HG03135 (cell line): ENCODE results near the gene TSEN2.

ENCODE experiments used
- ATAC-seq: cut with Tn5 transposase; IDR thresholded peaks from one replicate; pipeline ENCODE4 v1.9.1; 2021; ENCODE audit warnings: mild to moderate bottlenecking, moderate library complexity; ENCODE audit not compliant: unreplicated experiment

The TSEN2 gene

DNA sequence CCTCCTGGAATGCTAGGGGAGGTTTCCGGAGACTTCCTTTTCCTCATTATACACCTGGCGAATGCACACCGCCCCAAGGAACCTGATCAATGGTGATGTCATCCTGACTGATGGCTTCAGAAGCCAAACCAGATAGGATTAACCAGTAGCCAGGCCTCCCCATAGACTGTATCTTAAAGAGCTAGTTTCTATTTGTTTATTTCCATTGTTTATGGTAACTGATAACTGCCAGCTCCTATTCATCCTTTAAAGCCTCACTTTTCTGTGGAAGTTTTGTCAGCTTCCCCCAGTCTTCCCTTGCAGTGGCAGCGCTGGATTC lies 61.2 kb downstream of the TSEN2 start, which contains the start of gene MKRN2OS:
Gene MKRN2OS, minus strand, starts transcription at position 27 of the 319 bp plus-strand sequence. CDS start 35 bp downstream, outside the sequence.
- no peak for ATAC-seq

DNA sequence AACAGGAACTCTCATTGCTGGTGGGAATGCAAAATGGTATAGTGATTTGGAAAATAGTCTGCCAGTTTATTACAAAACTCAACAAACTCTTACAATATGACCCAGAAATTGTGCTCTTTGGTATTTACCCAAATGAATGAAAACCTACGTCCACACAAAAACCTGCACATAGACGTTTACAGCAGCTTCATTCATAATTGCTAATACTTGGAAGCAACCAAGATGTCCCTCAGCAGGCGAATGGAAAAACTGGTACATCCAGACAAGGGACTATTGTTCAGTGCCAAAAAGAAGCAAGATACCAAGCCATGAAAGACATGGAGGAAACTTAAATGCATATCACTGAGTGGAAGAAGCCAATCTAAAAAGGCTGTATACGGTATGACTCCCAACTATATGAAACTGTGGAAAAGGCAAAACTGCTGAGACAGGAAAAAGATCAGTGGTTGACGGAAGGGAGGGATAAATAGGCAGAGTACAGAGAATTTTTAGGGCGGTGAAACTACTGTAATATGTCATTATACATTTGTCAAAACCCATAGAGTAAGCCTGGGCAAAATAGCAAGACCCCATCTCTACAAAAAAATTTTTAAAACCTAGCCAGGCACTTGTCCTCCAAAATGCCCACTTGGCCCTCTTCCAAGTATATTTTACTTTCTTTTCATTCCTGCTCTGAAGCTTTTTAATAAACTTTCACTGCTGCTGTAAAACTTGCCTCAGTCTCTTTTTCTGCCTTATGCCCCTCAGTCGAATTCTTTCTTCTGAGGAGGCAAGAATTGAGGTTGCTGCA lies 65.9 kb downstream of the TSEN2 start:
- ATAC-seq = no peak

DNA sequence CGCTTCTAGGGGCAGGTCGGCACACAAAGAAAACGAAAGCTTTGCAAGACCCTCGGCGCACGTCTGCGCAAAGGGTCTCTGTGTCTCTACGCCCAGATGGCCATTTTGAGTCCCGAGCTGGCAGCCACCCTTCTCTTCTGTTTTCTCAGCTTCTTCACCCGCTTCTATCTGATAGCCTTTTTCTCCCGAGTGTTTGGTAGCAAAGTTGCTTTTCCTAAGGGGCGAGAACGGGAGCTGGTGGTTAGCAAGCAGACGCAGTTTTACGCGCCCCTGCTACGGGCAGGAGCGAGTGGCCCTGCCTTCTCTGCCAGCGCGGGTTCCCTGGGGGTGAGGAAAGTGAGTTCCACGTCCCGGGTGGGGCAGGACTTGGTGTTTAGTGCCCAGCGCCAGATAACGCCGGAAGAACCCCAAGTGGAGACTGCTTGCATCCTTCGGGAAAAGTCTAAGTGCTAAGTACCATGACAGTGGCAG lies 69.7 kb downstream of the TSEN2 start:
- no peak for ATAC-seq

DNA sequence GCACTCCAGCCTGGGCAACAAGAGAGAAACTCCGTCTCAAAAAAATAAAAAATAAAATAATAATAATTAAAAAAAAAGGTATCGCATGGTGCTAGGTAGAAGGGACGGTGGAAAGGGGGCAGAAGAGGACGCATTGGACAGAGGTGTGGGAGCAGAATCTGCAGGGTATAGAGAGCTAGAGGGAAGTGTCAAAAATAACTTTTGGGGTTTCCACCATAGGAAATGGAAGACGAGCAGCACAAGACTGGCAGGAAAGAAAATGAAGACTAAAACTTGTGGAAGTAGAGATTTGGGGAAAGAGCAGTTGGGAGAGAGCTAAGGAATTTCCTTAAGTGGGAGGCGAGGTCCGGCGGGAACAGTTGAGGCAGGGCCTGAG lies 72.0 kb downstream of the TSEN2 start:
- ATAC-seq = peak; percentile 3

DNA sequence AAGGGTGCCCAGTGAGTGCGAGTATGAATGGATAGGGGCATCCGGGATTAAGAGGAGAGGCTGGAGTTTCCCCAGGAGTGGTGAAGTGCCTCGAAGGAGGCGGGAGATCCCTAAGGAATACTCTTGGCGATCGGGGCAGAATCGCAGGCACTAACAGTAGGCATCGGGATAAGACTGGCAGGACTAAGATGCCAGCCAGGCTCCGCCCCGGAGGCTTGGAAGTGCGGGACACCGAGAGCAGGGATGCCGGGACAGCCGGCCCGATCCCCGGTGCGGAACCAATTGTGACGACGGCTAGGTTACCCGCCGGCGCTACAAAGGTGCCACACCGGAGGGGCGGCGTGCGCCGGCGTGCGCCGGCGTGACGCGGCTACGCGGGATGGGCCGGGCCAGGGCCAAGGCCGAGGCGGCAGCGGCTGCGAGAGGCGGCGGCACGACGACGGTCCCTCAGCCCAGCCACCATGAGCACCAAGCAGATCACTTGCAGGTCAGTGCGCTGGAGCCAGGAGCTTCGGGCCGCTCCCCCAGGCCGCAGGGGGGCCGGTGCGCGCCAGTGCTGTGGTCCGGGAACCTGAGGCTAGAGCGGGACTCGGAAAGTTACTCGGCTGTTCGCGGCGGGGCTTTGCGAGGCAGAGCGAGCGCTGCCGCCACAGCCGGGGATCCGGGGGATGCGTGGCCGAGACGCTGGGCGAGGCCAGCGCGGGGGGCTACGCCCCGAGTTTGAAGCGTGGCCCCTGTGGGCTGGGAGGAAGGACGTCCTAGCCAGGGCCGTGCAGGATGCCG lies 72.6 kb downstream of the TSEN2 start, which contains the start of gene MKRN2:
Gene MKRN2, plus strand, starts transcription at position 398 of the 783 bp plus-strand sequence. Its CDS starts 64 bp downstream, at position 462.
- ATAC-seq = peak; percentile 85

DNA sequence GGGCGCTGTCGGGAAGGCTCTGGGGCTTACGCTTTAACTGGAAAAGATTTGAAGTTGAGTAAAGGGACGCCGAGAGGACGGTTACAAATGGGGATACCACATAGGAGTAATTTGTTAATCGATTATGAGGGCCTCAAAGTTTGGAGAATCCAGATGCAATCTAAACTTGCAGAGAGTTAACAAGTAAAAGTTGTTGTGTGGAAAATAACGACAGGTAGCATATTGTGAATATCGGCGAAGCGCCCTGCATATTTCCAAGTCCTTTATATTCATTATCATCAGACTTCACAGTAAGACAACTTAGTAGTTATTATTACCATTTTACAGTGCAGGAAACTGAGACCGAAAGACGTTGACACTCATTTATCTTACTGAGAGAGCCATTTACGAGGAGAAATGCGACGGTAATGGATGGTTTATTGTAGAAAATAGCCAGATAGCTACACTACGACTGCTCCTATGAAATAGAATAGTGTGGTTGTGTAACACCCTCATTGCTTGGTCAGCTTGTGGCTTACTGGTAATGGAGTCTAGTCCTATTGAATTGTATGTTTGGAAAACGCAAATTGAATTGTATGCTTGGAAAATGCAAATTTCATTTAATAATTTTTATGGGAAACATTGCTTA lies 73.3 kb downstream of the TSEN2 start:
- no peak for ATAC-seq

DNA sequence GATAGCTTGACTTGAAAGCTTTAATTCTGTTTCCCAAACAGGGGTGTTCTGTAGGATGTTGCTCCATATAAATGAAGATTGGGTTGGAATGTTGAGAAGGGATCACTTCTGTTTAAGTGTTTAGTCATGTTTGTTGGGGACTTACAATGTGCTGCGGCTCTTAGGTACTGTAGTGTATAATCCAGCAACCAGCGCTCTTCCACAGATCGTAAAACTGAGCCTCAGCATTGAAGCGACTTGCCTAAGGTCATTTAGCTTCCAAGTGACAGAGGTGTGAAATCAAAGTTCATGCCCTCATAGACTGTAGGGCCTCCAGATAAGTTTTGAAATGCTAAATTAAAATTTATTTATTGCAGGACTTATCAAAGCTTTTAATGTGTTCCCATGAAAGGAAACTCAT lies 74.4 kb downstream of the TSEN2 start:
- no peak for ATAC-seq

DNA sequence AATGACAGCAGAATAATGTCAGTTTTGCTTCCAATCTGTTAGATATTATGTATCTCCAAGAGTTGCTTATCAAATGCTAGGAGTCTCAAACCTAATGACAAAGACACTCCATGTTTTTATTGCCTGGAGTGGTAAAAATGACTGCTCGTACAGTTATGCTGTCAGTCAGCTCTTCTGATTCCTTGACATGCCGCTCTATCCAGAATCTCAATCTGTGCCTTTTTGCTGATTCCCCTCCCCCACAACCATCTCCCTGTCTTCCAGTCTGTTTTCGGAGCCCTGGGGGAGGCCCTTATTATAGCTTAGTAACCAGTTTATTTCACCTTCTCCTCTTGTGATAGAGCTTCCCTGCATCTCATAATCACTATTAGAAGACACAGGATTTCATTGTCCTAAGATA lies 75.2 kb downstream of the TSEN2 start:
- no peak for ATAC-seq

DNA sequence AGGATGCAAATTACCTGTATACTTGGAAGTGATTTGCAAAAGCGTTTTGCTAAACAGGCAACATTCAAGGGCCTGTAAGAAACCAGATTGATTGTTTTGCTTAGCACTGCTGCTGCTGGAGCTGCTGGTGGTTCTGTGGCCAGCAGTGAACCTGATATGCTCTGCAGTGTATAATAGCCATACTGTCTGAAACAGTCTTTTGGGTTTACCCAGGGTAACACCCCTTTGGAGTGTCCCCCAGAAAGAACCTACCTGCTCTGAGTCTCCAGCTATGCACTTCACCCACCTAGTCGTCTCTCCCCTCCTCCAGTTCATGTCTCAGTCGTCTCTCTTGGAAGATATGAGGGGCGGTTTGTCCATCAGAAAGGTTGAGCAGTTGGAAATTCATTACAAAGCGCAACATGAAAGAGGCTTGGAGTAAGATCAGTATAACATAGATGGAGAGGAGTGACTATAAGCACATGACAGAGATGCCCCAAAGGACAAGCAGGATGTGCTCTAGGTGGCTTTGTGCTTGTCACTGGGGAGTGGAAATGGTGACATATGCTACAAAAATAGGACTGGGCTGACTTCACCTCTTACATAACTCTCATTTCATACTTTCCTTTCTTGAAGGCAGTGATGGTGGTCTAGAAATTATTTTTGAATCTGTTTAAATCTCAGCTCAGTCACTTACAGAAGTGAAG lies 76.4 kb downstream of the TSEN2 start:
- ATAC-seq = no peak

DNA sequence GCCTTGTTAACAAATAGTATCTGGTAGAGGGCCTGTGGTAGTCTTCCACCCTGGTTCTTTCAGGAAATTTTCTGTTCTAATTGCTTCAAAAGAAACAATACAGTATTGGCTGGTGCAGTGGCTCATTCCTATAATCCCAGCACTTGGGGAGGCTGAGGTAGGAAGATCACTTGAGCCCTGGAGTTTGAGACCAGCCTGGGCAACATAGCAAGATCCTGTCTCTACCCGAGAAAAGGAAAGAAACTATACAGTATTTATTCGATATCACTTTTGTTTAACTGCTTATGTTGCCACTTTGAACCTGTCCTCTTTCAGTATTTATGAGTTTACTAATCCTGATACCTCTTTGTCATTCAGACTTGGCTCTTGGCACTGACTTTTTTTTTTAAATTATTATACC lies 77.1 kb downstream of the TSEN2 start:
- ATAC-seq = no peak

DNA sequence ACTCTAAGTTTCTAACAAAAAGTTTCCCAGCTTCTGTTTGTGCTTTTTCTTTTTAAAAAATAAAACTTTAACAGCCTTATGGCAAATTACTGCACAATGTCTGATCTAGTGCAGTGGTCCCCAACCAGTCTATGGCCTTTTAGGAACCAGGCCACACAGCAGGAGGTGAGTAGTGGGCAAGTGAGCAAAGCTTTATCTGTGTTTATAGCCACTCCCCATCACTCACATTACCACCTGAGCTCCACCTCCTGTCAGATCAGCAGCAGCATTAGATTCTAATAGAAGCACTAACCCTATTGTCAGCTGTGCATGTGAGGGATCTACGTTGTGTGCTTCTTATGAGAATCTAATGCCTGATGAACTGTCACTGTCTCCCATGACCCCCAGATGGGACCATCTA lies 78.2 kb downstream of the TSEN2 start:
- no peak for ATAC-seq

DNA sequence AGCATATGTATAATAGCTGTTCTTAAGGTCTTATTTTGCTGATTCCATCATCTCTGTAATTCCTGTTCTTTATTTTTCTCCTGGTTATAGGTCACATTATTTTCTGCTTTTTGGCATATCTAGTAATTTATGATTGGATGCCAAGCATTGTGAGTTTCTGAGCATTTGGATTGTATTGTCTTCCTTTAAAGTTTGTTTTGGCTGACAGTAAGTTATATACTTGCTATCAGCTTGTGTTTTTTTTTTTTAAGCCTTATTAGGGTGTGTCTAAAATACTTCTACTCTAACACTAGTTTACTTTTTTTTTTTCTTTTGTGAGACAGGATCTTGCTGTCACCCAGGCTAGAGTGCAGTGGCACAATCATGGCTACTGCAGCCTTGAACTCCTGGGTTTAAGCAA lies 82.7 kb downstream of the TSEN2 start:
- no peak for ATAC-seq

DNA sequence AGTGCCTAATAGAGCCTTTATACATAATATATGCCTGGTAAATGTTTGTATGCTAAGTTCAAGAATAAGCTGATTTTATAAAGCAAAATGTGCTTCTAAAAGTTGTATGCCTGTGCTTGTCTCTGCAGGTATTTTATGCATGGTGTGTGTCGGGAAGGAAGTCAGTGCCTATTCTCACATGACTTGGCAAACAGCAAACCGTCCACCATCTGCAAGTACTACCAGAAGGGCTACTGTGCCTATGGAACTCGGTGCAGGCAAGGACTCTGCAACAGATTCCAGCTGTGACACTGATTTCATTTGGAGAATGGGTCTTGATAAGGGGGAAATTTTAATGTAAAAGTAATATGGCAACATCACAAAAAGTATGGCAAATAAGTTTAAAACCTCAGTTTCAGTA lies 84.5 kb downstream of the TSEN2 start:
- ATAC-seq = no peak

DNA sequence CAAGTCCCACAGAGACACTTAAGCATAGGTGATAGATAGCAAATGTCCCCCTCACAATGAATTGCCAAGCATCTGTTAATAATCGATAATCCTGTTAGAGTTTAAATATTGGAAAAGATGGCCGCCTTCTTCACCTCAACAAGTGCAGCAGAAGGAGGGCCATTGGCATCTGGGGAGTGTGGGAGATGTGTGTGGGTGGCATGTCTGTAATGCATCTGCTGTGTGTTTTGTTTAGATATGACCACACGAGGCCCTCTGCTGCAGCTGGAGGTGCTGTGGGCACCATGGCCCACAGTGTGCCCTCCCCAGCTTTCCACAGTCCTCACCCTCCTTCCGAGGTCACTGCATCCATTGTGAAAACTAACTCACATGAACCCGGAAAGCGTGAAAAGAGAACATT lies 85.6 kb downstream of the TSEN2 start:
- ATAC-seq = no peak

DNA sequence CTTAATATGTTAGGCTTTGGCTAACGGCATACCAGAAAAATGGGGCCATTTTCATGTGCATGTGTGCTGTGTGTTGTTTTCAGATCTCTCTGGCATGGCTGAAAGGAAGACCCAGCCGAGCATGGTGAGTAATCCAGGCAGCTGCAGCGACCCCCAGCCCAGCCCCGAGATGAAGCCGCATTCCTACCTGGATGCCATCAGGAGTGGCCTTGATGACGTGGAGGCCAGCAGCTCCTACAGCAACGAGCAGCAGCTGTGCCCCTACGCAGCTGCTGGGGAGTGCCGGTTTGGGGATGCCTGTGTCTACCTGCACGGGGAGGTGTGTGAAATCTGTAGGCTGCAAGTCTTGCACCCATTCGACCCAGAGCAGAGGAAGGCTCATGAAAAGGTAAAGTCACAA lies 87.7 kb downstream of the TSEN2 start:
- ATAC-seq = no peak

DNA sequence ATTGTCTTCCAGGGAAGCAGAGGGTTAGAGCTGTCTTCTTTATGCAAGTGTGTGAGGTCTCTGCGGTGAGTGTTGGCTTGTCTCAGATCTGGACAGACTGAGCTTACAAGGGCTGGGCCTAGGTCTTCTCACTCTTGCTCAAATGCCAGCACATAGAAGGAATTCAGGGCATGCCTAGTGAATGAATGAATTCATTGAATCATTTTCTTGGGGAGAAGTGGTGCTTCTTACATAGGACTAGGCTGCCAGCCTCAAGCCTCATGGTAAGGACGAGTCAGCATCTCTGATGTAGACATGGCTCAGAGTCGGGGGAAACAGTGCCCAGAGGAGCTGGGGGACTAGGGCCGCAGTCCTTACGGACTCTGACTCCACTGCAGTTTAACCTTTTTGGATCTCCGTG lies 89.9 kb downstream of the TSEN2 start:
- ATAC-seq = no peak

DNA sequence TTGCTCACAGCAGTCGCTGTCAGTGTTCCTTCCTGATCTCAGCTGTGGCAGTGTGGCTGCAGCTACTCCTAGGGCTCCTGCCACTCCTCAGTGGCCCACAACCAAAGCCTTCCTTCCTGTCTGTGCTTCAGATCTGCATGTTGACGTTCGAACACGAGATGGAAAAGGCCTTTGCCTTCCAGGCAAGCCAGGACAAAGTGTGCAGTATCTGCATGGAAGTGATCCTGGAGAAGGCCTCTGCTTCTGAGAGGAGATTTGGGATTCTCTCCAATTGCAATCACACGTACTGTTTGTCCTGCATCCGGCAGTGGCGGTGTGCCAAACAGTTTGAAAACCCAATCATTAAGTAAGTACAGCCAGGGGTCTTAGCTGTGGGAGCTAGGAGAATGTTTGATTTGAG lies 90.4 kb downstream of the TSEN2 start:
- ATAC-seq = no peak

DNA sequence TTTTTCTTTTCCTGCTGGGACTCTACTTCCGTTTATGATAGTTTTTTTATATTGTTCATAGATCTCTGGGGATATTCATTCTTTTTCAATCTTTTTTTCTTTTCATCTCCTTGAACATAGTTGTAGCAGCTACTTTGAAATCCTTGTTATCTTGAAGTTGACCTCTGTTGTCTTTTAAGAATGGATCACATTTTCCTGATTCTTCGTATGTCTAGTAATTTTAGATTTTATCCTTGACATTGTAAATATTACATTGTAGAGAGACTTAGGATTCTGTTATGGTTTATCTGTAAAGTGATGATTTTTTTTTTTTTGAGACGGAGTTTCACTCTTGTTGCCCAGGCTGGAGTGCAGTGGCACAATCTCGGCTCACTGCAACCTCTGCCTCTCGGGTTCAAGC lies 93.1 kb downstream of the TSEN2 start:
- ATAC-seq = no peak

DNA sequence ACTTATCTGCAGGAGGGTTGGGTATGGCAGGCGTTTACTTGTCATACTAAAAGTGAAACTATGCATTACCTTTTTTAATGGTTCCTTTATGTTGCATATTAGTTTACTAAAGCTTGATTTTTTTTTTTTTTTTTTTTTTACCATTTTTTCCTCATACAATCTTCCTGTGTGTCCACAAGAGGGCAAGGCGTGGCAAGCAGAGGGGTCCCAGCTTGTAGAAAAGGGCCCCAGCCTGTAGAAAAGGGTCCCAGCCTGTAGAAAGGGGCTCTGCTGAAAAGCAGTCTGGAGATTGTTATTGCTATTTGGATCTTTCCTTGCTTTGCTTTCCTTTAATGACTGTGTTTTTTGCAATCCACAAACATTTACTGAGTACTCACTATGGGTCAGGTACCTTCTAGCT lies 94.5 kb downstream of the TSEN2 start:
- no peak for ATAC-seq

DNA sequence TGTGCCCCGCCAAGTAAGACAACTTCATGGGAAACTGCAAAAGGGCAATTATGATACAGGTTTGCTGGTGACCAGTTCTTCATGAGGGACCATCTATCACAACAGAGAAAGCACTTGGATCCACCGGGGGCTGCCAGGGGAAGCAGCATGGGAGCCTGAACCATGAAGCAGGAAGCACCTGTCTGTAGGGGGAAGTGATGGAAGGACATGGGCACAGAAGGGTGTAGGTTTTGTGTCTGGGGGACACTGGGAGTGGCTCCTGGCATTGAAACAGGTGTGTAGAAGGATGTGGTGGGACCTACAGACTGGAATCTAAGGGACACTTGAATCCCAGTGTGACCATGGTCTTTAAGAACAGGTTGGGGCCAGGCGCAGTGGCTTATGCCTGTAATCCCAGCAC lies 95.2 kb downstream of the TSEN2 start:
- ATAC-seq = no peak

DNA sequence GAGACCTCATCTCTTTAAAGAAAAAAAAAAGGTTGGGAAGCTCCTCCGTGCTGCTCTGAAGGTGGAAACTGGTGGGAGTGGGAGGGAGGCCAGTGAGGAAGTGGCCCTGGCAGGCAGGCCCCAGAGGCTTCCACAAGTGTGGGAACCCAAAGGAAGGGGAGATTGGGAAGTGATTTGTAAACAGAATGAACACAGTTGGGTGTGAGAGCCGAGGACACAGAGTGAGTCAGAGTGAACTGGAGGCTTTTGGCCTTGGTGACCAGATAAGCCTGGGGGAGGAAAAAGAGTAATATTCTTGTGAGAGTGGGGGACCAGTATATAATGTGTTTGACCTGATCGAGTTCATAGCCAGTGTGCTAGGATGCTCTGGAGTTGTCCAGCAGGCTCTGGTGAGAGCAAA lies 95.6 kb downstream of the TSEN2 start:
- no peak for ATAC-seq
